Islet of Langerhans (tissue), 1 donor: ENCODE results near the gene BTN2A1.
"Not testable (repeated sequence)": the region's sequence is repeated elsewhere in the genome, so short reads cannot be mapped to it uniquely, and the experiment has no call there.

ENCODE experiments used
- FAIRE-seq: peaks from one replicate; lab custom pipeline; 2011; peaks lifted over from hg19 to GRCh38; lab: Jason Lieb, UNC

BTN2A1 gene

DNA sequence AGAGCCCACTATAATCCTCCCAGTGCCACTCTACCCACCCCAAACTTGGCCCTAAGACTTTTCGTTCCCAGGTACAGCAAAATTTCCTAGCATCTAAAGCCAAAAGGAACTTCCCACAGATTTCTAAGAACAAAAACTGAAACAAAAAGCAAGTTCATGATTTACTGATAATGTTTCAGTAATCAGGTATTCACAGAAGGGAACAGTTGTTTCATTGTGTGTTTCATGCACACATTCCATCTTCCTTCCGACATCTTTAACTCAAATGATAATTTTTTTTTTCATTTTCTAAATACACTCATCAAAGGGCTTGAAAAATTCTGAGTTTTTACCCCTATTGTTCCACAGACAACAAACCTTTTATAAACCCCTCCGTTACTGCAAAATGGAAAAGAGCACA lies 36.4 kb downstream of the BTN2A1 start:
- FAIRE-seq: no peak

DNA sequence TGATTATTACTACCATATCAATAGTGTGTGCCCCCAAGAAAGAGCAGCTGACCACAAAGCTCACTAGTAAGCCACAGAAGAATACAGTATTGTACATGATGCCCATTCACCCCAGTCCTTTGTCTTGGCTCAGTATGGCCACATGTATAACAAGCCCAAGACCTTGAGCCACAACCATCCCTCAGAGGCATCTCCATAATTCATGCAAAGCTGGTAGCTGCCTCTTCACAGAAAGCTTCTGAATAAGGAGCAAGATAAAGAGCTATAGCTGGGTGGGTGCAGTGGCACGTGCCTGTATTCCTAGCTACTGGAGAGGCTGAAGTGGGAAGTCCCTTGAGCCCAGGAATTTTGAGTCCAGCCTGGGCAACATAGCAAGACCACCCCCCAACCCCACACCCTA lies 37.5 kb downstream of the BTN2A1 start:
- no peak for FAIRE-seq

DNA sequence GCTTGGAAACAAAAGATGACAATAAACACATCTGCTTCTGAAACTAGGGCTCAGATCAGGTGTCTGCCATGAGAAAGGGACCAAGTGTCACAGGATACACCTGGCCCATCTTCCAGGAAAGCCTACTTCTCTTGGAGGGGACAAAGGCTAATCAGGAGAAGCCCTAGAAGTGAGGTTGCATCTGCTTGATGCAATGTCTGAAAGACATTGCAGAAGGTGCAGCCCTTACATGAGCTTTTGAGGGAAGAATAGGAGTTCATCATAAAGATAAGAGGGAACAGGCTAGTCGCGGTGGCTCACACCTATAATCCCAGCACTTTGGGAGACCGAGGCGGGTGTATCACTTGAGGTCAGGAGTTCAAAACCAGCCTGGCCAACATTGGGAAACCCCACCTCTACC lies 39.9 kb downstream of the BTN2A1 start:
- FAIRE-seq: no peak

GRCh38 chr6:26500102-26500501 lies 42.3 kb downstream of the BTN2A1 start, which contains the start of gene BTN1A1:
Gene BTN1A1, plus strand, starts transcription at chr6:26500303. Its CDS starts 984 bp downstream, at chr6:26501287.
- no peak for FAIRE-seq

- FAIRE-seq: no peak
Measured at GRCh38 chr6:26501482-26501986, 43.8 kb downstream of the BTN2A1 start.

DNA sequence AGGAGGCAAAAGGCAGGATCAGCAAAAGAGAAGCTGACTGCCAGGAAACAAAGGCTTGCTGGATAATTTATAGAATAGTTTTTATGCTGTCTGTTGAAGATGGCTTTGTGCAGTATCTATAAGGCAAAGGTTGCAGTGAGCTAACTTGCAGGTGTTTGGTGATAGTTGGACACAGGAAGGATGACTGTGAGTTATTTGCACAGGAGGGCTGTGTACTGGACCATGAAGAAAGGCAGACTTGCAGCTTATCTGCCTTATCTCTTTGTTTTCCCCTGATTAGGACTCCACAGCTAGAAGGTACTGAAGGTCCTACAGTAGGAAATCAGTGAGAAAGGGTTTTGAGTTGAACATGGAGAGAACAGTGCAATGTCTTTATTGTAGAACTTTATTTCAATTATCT lies 44.4 kb downstream of the BTN2A1 start:
- no peak for FAIRE-seq

DNA sequence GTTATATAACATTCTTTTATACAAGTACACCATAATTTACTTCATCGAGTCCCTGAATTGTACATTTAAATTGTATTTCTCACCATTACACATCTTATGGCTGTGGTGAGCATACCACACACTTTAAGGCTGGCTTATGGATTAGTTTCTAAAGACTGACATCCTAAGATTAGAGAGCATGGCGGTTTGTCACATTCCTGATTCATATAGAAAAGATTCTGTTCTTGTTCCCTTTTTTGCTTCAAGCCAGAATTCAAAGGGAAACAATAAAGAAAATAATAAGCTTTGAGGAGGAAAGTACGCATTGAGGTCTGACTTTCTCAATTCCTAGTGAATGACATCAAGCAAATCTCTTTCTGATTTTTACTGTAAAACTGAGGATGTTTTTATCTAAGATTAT lies 44.9 kb downstream of the BTN2A1 start:
- no peak for FAIRE-seq

DNA sequence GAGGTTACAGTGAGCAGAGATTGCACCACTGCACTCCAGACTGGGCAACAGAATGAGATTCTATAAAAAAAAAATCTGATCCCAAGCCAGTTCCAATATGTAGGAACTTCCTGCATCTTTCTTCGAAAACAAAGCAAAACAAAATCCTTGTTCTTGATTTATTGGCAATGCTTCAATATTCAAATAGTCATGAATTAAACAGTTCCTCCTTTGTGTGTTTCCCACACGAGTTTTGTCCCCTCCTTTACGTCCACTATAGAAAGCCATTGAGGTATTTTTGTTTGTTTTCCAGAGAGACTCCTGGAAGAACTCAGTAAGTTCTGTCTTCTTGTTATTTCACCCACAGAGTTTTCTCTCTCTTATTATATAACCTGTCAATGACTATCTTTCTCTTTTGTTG lies 49.9 kb downstream of the BTN2A1 start:
- no peak for FAIRE-seq

- not testable (repeated sequence) for FAIRE-seq
Measured at GRCh38 chr6:26511033-26511432, 53.3 kb downstream of the BTN2A1 start.

DNA sequence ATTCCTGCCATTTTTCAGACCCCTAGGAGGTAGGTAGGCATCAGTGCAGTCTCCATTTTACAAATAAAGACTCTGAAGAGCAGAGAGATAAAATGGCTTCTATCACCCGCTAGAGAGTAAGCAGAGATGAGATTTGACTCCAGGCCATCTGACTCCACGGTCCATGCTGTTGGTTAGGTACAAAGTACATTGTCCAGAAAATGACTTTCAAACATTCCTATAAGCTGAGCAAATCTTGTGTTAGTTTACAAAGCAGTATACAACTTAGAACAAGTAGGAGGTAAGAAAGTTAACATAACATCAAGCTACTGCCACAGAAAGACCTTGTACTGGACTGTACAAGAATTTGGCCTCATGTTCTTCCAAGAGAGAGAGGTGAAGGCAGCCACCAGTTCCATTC lies 57.2 kb downstream of the BTN2A1 start:
- FAIRE-seq: no peak

DNA sequence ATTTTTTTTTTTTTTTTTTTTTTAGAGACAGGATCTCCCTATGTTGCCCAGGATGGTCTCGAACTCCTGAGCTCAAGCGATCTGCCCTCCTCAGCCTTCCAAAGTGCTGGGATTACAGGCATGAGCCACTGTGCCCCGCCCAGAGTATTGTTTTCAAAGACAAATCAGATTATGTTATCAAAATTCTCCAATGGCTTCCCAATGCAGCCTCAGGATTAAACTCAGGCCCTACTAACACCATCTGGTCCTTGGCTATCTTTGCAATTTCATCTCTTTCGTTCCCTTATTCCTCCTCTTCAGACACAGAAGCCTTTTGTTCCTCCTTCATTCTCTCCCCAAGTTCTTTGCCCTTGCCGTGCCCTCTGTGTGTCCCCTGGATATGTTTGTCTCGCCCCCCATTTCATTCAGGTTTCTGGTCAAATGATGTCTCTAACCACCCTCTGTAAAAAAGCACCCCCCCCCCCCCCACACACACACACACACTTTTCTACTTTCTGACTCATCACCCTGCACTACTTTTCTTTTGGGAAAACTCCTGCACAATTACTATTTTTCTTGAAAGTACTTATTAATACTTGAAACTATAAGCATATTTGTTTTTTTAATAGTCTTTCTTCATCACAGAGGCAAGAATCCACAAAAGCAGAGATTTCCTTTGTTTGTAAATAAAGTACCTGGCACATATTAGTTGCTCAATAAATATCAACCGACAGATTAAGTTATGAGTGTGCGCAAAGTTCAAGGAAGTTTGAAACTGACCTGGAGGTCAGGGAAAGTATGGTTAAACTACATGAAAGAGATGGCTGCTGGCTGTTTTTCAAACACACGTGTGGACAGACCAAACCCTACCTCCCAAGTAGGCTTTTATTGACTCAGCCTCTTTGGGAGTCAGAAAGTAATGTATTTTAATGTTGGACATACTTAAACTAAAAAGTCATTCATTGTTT lies 59.0 kb downstream of the BTN2A1 start:
- no peak for FAIRE-seq
